Natural killer cell (primary cell): ENCODE data around the gene TTLL9. TPM values are rescaled to one million over a fixed set of nuclear protein-coding genes. Genes with fewer than 3 reads are reported as not detected.
"Not testable (repeated sequence)": the region's sequence is repeated elsewhere in the genome, so short reads cannot be mapped to it uniquely, and the experiment has no call there.

Source experiments
- ATAC-seq, 3 donors: fragments of 150-1000 bp in 2 of 3; fragments of 200-7000 bp in 1 of 3; cut with Tn5 transposase; 1 replicate in 1 of 3; 2 replicates in 2 of 3; pipeline ENCODE4 v1.10.0; 2021; ENCODE audit warnings: mild to moderate bottlenecking in 2 of 3, moderate library complexity in 2 of 3
- DNase-seq, 2 donors: peaks; one replicate each; pipeline versions ENCODE4 v3.0.0 to v3.0.0-alpha.2; 2013 to 2021; ENCODE audit warnings: mixed read lengths in 1 of 2
- H3K27ac ChIP-seq: one replicate; pipeline ENCODE4 v1.5.1; 2013; ENCODE audit warnings: mild to moderate bottlenecking, low read length
- H3K27me3 ChIP-seq: one replicate; pipeline ENCODE4 v1.6.1; 2013; ENCODE audit warnings: low read length; ENCODE audit not compliant: control insufficient read depth, insufficient read depth
- H3K36me3 ChIP-seq: one replicate; pipeline ENCODE4 v1.6.1; 2013; ENCODE audit warnings: low read length; ENCODE audit not compliant: control insufficient read depth, insufficient read depth
- H3K4me1 ChIP-seq: one replicate; pipeline ENCODE4 v1.6.1; 2013; ENCODE audit warnings: low read length; ENCODE audit not compliant: control insufficient read depth, insufficient read depth
- H3K4me3 ChIP-seq: one replicate; pipeline ENCODE4 v1.5.1; 2013; ENCODE audit warnings: low read length
- H3K9me3 ChIP-seq: one replicate; pipeline ENCODE4 v1.6.1; 2013; ENCODE audit warnings: low read length; ENCODE audit not compliant: control insufficient read depth, insufficient read depth
- H3K27ac Mint-ChIP-seq, 2 donors: one replicate each; pipeline ENCODE4 v1.8.0; 2022; ENCODE audit warnings: mild to moderate bottlenecking in 2 of 2, mixed read lengths in 2 of 2, moderate library complexity in 1 of 2
- H3K27me3 Mint-ChIP-seq, 2 donors: one replicate each; pipeline ENCODE4 v1.8.0; 2022; ENCODE audit warnings: low read depth in 2 of 2, mixed read lengths in 2 of 2
- H3K36me3 Mint-ChIP-seq: one replicate; pipeline ENCODE4 v1.8.0; 2022; ENCODE audit warnings: mixed read lengths
- H3K4me1 Mint-ChIP-seq, 2 donors: one replicate each; pipeline ENCODE4 v1.8.0; 2022; ENCODE audit warnings: mixed read lengths in 2 of 2
- H3K4me3 Mint-ChIP-seq: one replicate; pipeline ENCODE4 v1.8.0; 2022; ENCODE audit warnings: mild to moderate bottlenecking, moderate library complexity, mixed read lengths
- H3K9me3 Mint-ChIP-seq, 2 donors: one replicate each; pipeline ENCODE4 v1.8.0; 2022; ENCODE audit warnings: mixed read lengths in 2 of 2
- CTCF ChIP-seq: fragments of 200-600 bp; IDR thresholded peaks from one replicate; pipeline ENCODE4 v1.8.0; 2022; ENCODE audit warnings: antibody characterized with exemption
- WGBS: methylation state at CpG from one replicate; pipeline ENCODE4 v1.1.7; 2013; ENCODE audit warnings: missing lambda C conversion rate; ENCODE audit not compliant: insufficient coverage; 5-methylcytosine and 5-hydroxymethylcytosine counted together
- intact Hi-C: fragments of 100-400 bp; cut with micrococcal nuclease; formaldehyde crosslinking; loops from one replicate; pipeline ENCODE4 v1.14.2; 2022
- total RNA-seq, 4 donors: library from RNA; stranded (reverse); fragments of 120-200 nt in 1 of 4; gene quantifications; one replicate each; pipeline versions ENCODE4 v1.2.3 to v1.2.4, GENCODE V29; 2013 to 2022

TTLL9 gene
- total RNA-seq, 3 donors from 2014 or later (not counting 1 experiment from before 2014, with no cell fraction given), result not detected

- H3K4me3 Mint-ChIP-seq, result no peak overlapping the region
- Histone ChIP-seq H3K4me3 (no peak overlapping the region), H3K27me3 (no peaks in the 10 kb centered on the region), H3K9me3 (no peaks in the 10 kb centered on the region), H3K4me1 (no peaks in the 10 kb centered on the region), H3K27ac (no peak overlapping the region), H3K36me3 (no peaks in the 10 kb centered on the region)
- peaks cover 0 to 4% of the 10 kb centered on the region in 2 donors for H3K4me1 Mint-ChIP-seq
- ATAC-seq (no peak), DNase-seq (no peak)
- H3K9me3 Mint-ChIP-seq, result no peaks in the 10 kb centered on the region
- no peak overlapping the region for H3K27ac Mint-ChIP-seq
- H3K27me3 Mint-ChIP-seq, result peaks cover 12 to 14% of the 10 kb centered on the region in 2 donors
- 95% methylated on average over 7 of the region's 9 CpGs for WGBS
- no peaks in the 10 kb centered on the region for H3K36me3 Mint-ChIP-seq
- TF ChIP-seq CTCF, result no peak
- intact Hi-C loops, result no loop called here
Measured at GRCh38 chr20:31925631-31926030, 55.2 kb downstream of the TTLL9 start.

- H3K4me1 Mint-ChIP-seq, result peaks cover 0 to 4% of the 10 kb centered on the region in 2 donors
- no peak overlapping the region for H3K4me3 Mint-ChIP-seq
- no peaks in the 10 kb centered on the region for H3K9me3 Mint-ChIP-seq
- no peaks in the 10 kb centered on the region for H3K36me3 ChIP-seq
- H3K27ac Mint-ChIP-seq, result no peak overlapping the region
- intact Hi-C loops, result no loop called here
- H3K4me3 ChIP-seq, result no peak overlapping the region
- no peaks in the 10 kb centered on the region for H3K27me3 ChIP-seq
- WGBS, result 95% methylated on average over 2 of the region's 2 CpGs
- H3K27me3 Mint-ChIP-seq, result peaks cover 12 to 21% of the 10 kb centered on the region in 2 donors
- H3K9me3 ChIP-seq, result no peaks in the 10 kb centered on the region
- no peak for TF ChIP-seq CTCF
- DNase-seq (no peak), ATAC-seq (no peak)
- H3K4me1 ChIP-seq, result no peaks in the 10 kb centered on the region
- H3K27ac ChIP-seq, result no peak overlapping the region
- H3K36me3 Mint-ChIP-seq, result no peaks in the 10 kb centered on the region
Measured at GRCh38 chr20:31926493-31926892, 56.1 kb downstream of the TTLL9 start.

- no peak overlapping the region for H3K27ac Mint-ChIP-seq
- 93% methylated on average over 7 of the region's 8 CpGs for WGBS
- H3K27ac ChIP-seq, result no peak overlapping the region
- intact Hi-C loops, result no loop called here
- no peaks in the 10 kb centered on the region for H3K36me3 Mint-ChIP-seq
- H3K4me3 ChIP-seq, result no peak overlapping the region
- H3K36me3 ChIP-seq, result no peaks in the 10 kb centered on the region
- no peak overlapping the region for H3K4me3 Mint-ChIP-seq
- H3K4me1 Mint-ChIP-seq, result peaks cover 0 to 4% of the 10 kb centered on the region in 2 donors
- no peaks in the 10 kb centered on the region for H3K27me3 ChIP-seq
- no peaks in the 10 kb centered on the region for H3K9me3 ChIP-seq
- no peaks in the 10 kb centered on the region for H3K4me1 ChIP-seq
- H3K9me3 Mint-ChIP-seq, result no peaks in the 10 kb centered on the region
- TF ChIP-seq CTCF, result no peak
- peaks cover 12 to 19% of the 10 kb centered on the region in 2 donors for H3K27me3 Mint-ChIP-seq
- no peak for ATAC-seq
- no peak for DNase-seq
Measured at GRCh38 chr20:31927627-31928159, 57.3 kb downstream of the TTLL9 start.

GRCh38 chr20:31929631-31930030, 59.2 kb downstream of the TTLL9 start:
- ATAC-seq, H3K27me3 ChIP-seq, H3K27ac Mint-ChIP-seq, H3K4me3 Mint-ChIP-seq, H3K4me1 ChIP-seq, H3K36me3 ChIP-seq, DNase-seq, H3K27ac ChIP-seq, intact Hi-C loops, H3K4me3 ChIP-seq, H3K9me3 Mint-ChIP-seq, H3K4me1 Mint-ChIP-seq, H3K36me3 Mint-ChIP-seq, H3K9me3 ChIP-seq: not testable (repeated sequence)
- peaks cover 7 to 12% of the 10 kb centered on the region in 2 donors for H3K27me3 Mint-ChIP-seq
- WGBS, result 80% methylated on average over 2 of the region's 4 CpGs
